ENCODE data around the gene ZDHHC14.

Gene ZDHHC14

GRCh38 chr6:157641837-157642236 is 260.8 kb downstream of the ZDHHC14 start:
- H3K4me3 ChIP-seq (ENCODE audit: low read depth, low read length): no peak overlapping the region
- DNase-seq (ENCODE audit: low read depth, low spot score): no peak
- CTCF ChIA-PET: interaction anchor here (0.7 to 2.9 kb wide), 3 partner anchors 9 to 28 kb away, joined by 3 to 16 read pairs (median 4); no protein-coding TSS in a partner anchor
- POLR2A ChIA-PET: no interaction called here
- TF ChIP-seq CTCF (IDR thresholded peaks at IDR 0.05; ENCODE audit: insufficient read depth, low read length, missing control alignments): no peak

GRCh38 chr6:157642736-157643135 is 261.7 kb downstream of the ZDHHC14 start:
- no peak for DNase-seq (ENCODE audit: low read depth, low spot score)
- TF ChIP-seq CTCF (IDR thresholded peaks at IDR 0.05; ENCODE audit: insufficient read depth, low read length, missing control alignments): no peak
- no peak overlapping the region for H3K4me3 ChIP-seq (ENCODE audit: low read depth, low read length)
- POLR2A ChIA-PET: no interaction called here
- CTCF ChIA-PET: interaction anchor here (0.7 to 2.9 kb wide), 5 partner anchors 10 to 328 kb away, joined by 3 to 16 read pairs (median 3); no protein-coding TSS in a partner anchor

DNA sequence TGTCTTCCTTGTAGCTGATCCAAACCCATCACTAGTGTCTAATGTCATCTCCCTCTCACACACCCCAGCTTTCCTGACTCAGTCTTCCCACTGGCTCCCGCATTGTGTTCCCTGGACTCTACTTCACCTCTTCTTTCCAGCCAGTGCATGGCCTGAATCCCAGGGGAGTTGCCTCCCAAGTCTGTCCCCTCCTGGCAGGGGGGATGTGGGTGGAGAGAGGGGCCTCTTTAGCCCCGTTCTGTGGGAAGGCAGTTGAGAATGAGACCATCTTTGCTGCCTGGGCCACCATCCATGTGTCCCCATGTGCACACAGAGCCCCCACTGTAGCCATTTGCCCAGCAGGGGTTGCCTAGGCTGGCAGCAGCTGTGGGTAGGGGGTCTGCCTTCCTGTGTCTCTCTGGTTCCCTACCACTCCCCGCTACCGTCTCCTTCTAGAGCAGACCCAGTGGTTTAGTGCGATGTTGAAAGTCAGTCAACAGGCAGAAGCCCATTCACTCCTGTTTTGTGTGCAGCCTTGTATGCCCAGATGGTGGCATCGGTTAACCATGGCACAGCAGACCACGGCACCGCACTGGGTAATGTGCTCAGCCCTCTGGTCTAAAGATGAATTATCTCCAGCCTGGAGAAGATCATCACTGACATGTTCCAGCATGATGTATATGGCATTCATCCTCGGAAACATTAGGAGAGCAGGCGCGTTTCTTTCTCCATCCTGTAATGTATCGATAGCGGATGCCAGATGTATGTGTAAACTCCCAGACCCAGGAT is 263.2 kb downstream of the ZDHHC14 start:
- H3K4me3 ChIP-seq (ENCODE audit: low read depth, low read length): no peak overlapping the region
- peak; percentile 55 for TF ChIP-seq CTCF (IDR thresholded peaks at IDR 0.05; ENCODE audit: insufficient read depth, low read length, missing control alignments)
- ChIA-PET POLR2A (no interaction called here), CTCF (interaction anchor here (0.7 to 2.9 kb wide), 4 partner anchors 22 to 113 kb away, joined by 3 to 16 read pairs (median 3); no protein-coding TSS in a partner anchor)
- DNase-seq (ENCODE audit: low read depth, low spot score): no peak

- TF ChIP-seq CTCF (IDR thresholded peaks at IDR 0.05; ENCODE audit: insufficient read depth, low read length, missing control alignments): no peak
- DNase-seq (ENCODE audit: low read depth, low spot score): no peak
- H3K4me3 ChIP-seq (ENCODE audit: low read depth, low read length): no peak overlapping the region
- ChIA-PET CTCF (interaction anchor here (0.7 to 2.1 kb wide), 4 partner anchors 21 to 331 kb away, joined by 3 to 11 read pairs (median 3); no protein-coding TSS in a partner anchor), POLR2A (no interaction called here)
Observed at GRCh38 chr6:157645201-157645795, 264.3 kb downstream of the ZDHHC14 start.

DNA sequence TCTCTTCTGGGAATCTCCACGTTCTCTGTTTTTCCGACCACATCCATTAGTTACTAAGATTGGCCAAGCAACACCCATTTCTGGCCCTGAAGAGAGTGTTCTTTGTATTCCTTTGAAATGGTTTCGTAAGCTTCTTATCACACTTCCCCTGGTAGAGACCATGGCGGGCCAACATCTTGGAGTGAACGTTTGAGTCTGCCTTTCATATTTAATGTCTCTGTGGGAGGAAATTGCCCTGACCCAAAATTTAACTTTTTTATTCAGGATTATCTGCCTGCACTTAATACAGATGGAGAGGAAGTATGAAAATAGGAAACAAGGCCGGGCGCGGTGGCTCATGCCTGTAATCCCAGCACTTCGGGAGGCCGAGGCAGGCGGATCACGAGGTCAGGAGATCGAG is 265.0 kb downstream of the ZDHHC14 start:
- ChIA-PET POLR2A (no interaction called here), CTCF (interaction anchor here (0.7 to 2.1 kb wide), 6 partner anchors 19 to 427 kb away, joined by 3 to 11 read pairs (median 3); no protein-coding TSS in a partner anchor)
- no peak overlapping the region for H3K4me3 ChIP-seq (ENCODE audit: low read depth, low read length)
- no peak for DNase-seq (ENCODE audit: low read depth, low spot score)
- no peak for TF ChIP-seq CTCF (IDR thresholded peaks at IDR 0.05; ENCODE audit: insufficient read depth, low read length, missing control alignments)

DNA sequence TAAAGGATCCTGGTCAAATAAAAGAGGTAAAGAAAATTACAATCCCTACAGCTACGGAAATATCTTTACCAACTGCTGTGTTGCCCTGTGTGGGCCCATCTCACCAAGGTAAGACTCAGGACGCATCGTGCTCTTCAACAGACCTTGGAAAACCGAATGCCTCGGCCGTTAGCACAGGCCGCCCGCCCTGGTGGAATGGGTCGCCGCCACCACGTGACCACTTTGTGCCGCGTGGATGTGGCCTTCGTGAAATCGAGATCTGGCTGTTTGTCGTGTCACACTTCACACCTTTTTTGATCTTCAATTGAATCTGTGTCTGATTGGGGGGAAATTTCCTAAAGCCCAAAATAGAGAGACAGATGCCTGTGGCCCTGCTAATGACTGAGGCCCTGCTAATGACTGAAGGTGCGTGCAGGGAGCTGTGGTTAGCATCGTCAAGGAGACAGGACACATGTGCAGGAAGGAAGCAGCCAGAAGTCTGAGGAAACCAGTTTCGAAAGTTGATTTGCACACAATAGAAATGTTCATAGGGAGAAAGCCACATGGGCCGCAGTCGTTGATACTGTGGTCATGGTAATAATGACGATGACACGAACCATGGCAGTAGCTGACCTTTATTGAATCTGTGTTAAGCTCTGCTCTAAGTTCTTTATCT is 266.4 kb downstream of the ZDHHC14 start:
- TF ChIP-seq CTCF (IDR thresholded peaks at IDR 0.05; ENCODE audit: insufficient read depth, low read length, missing control alignments): no peak
- POLR2A ChIA-PET: no interaction called here
- CTCF ChIA-PET: interaction anchor here (1.0 to 2.1 kb wide), 4 partner anchors 19 to 425 kb away, joined by 3 to 11 read pairs (median 4); no protein-coding TSS in a partner anchor
- no peak overlapping the region for H3K4me3 ChIP-seq (ENCODE audit: low read depth, low read length)
- no peak for DNase-seq (ENCODE audit: low read depth, low spot score)

All from AG04449 (cell line).